Trophoblast cell (in vitro differentiated cells and primary cell): Measurements from ENCODE around the gene MAGEB3.

Experiments
- DNase-seq, 2 donors: peaks; one replicate each; pipeline ENCODE4 v3.0.0-alpha.2; 2016
- H2AFZ ChIP-seq: 2 replicates; pipeline ENCODE4 v1.6.1; 2013; ENCODE audit warnings: low read length, moderate library complexity, mild to moderate bottlenecking; ENCODE audit not compliant: insufficient read depth, poor library complexity
- H2AK5ac ChIP-seq: 2 replicates; pipeline ENCODE4 v1.6.1; 2013; ENCODE audit warnings: mild to moderate bottlenecking, low read length
- H2BK120ac ChIP-seq: 2 replicates; pipeline ENCODE4 v1.6.1; 2013; ENCODE audit warnings: low read length, mild to moderate bottlenecking, moderate library complexity; ENCODE audit not compliant: insufficient read depth, poor library complexity
- H2BK12ac ChIP-seq: 2 replicates; pipeline ENCODE4 v1.6.1; 2013; ENCODE audit warnings: mild to moderate bottlenecking, low read length, moderate library complexity
- H2BK5ac ChIP-seq: 2 replicates; pipeline ENCODE4 v1.6.1; 2013; ENCODE audit warnings: low read length, low read depth, moderate library complexity, mild to moderate bottlenecking; ENCODE audit not compliant: poor library complexity
- H3K14ac ChIP-seq: 2 replicates; pipeline ENCODE4 v1.6.1; 2013; ENCODE audit warnings: mild to moderate bottlenecking, low read length
- H3K18ac ChIP-seq: 2 replicates; pipeline ENCODE4 v1.6.1; 2013; ENCODE audit warnings: mild to moderate bottlenecking, low read length
- H3K23ac ChIP-seq: 2 replicates; pipeline ENCODE4 v1.6.1; 2013; ENCODE audit warnings: low read length
- H3K27ac ChIP-seq: 2 replicates; pipeline ENCODE4 v1.5.1; 2013; ENCODE audit warnings: low read depth, mild to moderate bottlenecking, inconsistent platforms, low read length, moderate library complexity
- H3K27me3 ChIP-seq: 2 replicates; pipeline ENCODE4 v1.6.1; 2013; ENCODE audit warnings: inconsistent platforms, mild to moderate bottlenecking, low read length, moderate library complexity; ENCODE audit not compliant: insufficient read depth
- H3K36me3 ChIP-seq, 2 experiments: 1 replicate in 1 of 2; 2 replicates in 1 of 2; pipeline ENCODE4 v1.6.1; 2013; ENCODE audit warnings: low read length in 2 of 2, mild to moderate bottlenecking in 2 of 2, moderate library complexity in 1 of 2; ENCODE audit not compliant: insufficient read depth in 2 of 2, control insufficient read depth in 1 of 2
- H3K4ac ChIP-seq: 2 replicates; pipeline ENCODE4 v1.6.1; 2013; ENCODE audit warnings: low read depth, mild to moderate bottlenecking, low read length, moderate library complexity
- H3K4me1 ChIP-seq, 2 experiments: 1 replicate in 1 of 2; 2 replicates in 1 of 2; pipeline ENCODE4 v1.6.1; 2013; ENCODE audit warnings: low read length in 2 of 2, mild to moderate bottlenecking in 2 of 2, moderate library complexity in 1 of 2; ENCODE audit not compliant: insufficient read depth in 2 of 2, control insufficient read depth in 1 of 2
- H3K4me2 ChIP-seq: 2 replicates; pipeline ENCODE4 v1.6.1; 2013; ENCODE audit warnings: inconsistent platforms, mild to moderate bottlenecking, low read length, moderate library complexity
- H3K4me3 ChIP-seq: 2 replicates; pipeline ENCODE4 v1.5.1; 2013; ENCODE audit warnings: mild to moderate bottlenecking, low read depth, low read length, inconsistent platforms
- H3K79me1 ChIP-seq: one replicate; pipeline ENCODE4 v1.6.1; 2013; ENCODE audit warnings: low read length
- H3K79me2 ChIP-seq: 2 replicates; pipeline ENCODE4 v1.6.1; 2013; ENCODE audit warnings: low read length, mild to moderate bottlenecking; ENCODE audit not compliant: control insufficient read depth, insufficient read depth, poor library complexity
- H3K9ac ChIP-seq: 2 replicates; pipeline ENCODE4 v1.6.1; 2013; ENCODE audit warnings: mild to moderate bottlenecking, low read length
- H3K9me3 ChIP-seq: 2 replicates; pipeline ENCODE4 v1.6.1; 2013; ENCODE audit warnings: low read depth, mild to moderate bottlenecking, control low read depth, inconsistent platforms, low read length; ENCODE audit not compliant: insufficient read depth
- H4K12ac ChIP-seq: 2 replicates; pipeline ENCODE4 v1.6.1; 2013; ENCODE audit warnings: low read depth, mild to moderate bottlenecking, low read length, moderate library complexity
- H4K8ac ChIP-seq: 2 replicates; pipeline ENCODE4 v1.6.1; 2013; ENCODE audit warnings: low read depth, mild to moderate bottlenecking, low read length, moderate library complexity
- H4K91ac ChIP-seq: one replicate; pipeline ENCODE4 v1.6.1; 2013; ENCODE audit warnings: low read depth, mild to moderate bottlenecking, low read length, moderate library complexity
- WGBS: extraction: QIAGEN DNeasy Blood & Tissue Kit; methylation state at CpG from one replicate; pipeline ENCODE4 v1.1.7; 2013; ENCODE audit warnings: missing lambda C conversion rate; ENCODE audit not compliant: insufficient read length, insufficient coverage; ENCODE audit errors: extremely low coverage; 5-methylcytosine and 5-hydroxymethylcytosine counted together

Gene MAGEB3

GRCh38 chrX:30217465-30217864 lies 13.0 kb upstream of the MAGEB3 start:
- Histone ChIP-seq H3K4ac (no peak overlapping the region), H2AFZ (no peak overlapping the region), H3K9me3 (no peaks in the 10 kb centered on the region), H3K79me2 (no peaks in the 10 kb centered on the region), H2BK5ac (no peak overlapping the region), H3K23ac (no peak overlapping the region), H2BK12ac (no peak overlapping the region), H3K4me2 (no peak overlapping the region), H3K79me1 (no peaks in the 10 kb centered on the region), H4K8ac (no peak overlapping the region), H3K18ac (no peak overlapping the region), H4K91ac (no peak overlapping the region), H2AK5ac (no peak overlapping the region), H2BK120ac (no peak overlapping the region), H3K36me3 (no peaks in the 10 kb centered on the region), H3K27me3 (no peaks in the 10 kb centered on the region), H3K4me1 (no peaks in the 10 kb centered on the region), H3K27ac (no peak overlapping the region), H3K4me3 (no peak overlapping the region), H3K14ac (no peak overlapping the region), H3K9ac (no peak overlapping the region), H4K12ac (no peak overlapping the region)
- WGBS, result no CpG with 5 or more reads among the region's 1 CpG
- no peak for DNase-seq

GRCh38 chrX:30219372-30219771 lies 11.1 kb upstream of the MAGEB3 start:
- no peak overlapping the region for H3K4me2 ChIP-seq
- H4K12ac ChIP-seq, result no peak overlapping the region
- no peak overlapping the region for H2BK12ac ChIP-seq
- no peak for DNase-seq
- H2BK5ac ChIP-seq, result no peak overlapping the region
- no peak overlapping the region for H3K9ac ChIP-seq
- no peaks in the 10 kb centered on the region for H3K27me3 ChIP-seq
- no peak overlapping the region for H3K23ac ChIP-seq
- no peaks in the 10 kb centered on the region for H3K9me3 ChIP-seq
- no peak overlapping the region for H3K14ac ChIP-seq
- H3K36me3 ChIP-seq, result no peaks in the 10 kb centered on the region
- H3K18ac ChIP-seq, result no peak overlapping the region
- no peaks in the 10 kb centered on the region for H3K79me1 ChIP-seq
- H3K4ac ChIP-seq, result no peak overlapping the region
- no peaks in the 10 kb centered on the region for H3K79me2 ChIP-seq
- no peak overlapping the region for H3K4me3 ChIP-seq
- H4K8ac ChIP-seq, result no peak overlapping the region
- no peak overlapping the region for H2AK5ac ChIP-seq
- no peak overlapping the region for H4K91ac ChIP-seq
- no peak overlapping the region for H2BK120ac ChIP-seq
- WGBS, result no CpG with 5 or more reads among the region's 4 CpGs
- H3K4me1 ChIP-seq, result no peaks in the 10 kb centered on the region
- H3K27ac ChIP-seq, result no peak overlapping the region
- H2AFZ ChIP-seq, result no peak overlapping the region

- Histone ChIP-seq H3K18ac (no peak overlapping the region), H2AK5ac (no peak overlapping the region), H3K14ac (no peak overlapping the region), H3K9me3 (no peaks in the 10 kb centered on the region), H4K91ac (no peak overlapping the region), H3K4me3 (no peak overlapping the region), H2BK12ac (no peak overlapping the region), H3K79me2 (no peaks in the 10 kb centered on the region), H3K4me2 (no peak overlapping the region), H3K23ac (no peak overlapping the region), H3K9ac (no peak overlapping the region), H2BK5ac (no peak overlapping the region), H3K27me3 (no peaks in the 10 kb centered on the region), H3K4me1 (no peaks in the 10 kb centered on the region), H3K27ac (no peak overlapping the region), H3K4ac (no peak overlapping the region), H4K12ac (no peak overlapping the region), H3K36me3 (no peaks in the 10 kb centered on the region), H2AFZ (no peak overlapping the region), H4K8ac (no peak overlapping the region), H3K79me1 (no peaks in the 10 kb centered on the region), H2BK120ac (no peak overlapping the region)
- no CpG with 5 or more reads among the region's 5 CpGs for WGBS
- DNase-seq, result peak; percentile 1 to 33
These were observed 9.8 kb upstream of the MAGEB3 start for GRCh38 chrX:30220661-30221060.

- Histone ChIP-seq H3K79me2 (no peaks in the 10 kb centered on the region), H4K91ac (no peak overlapping the region), H4K12ac (no peak overlapping the region), H3K14ac (no peak overlapping the region), H2BK5ac (no peak overlapping the region), H3K4me1 (no peaks in the 10 kb centered on the region), H2AK5ac (no peak overlapping the region), H2BK120ac (no peak overlapping the region), H3K27me3 (no peaks in the 10 kb centered on the region), H3K4ac (no peak overlapping the region), H3K36me3 (no peaks in the 10 kb centered on the region), H2AFZ (no peak overlapping the region), H3K27ac (no peak overlapping the region), H3K23ac (no peak overlapping the region), H3K4me3 (no peak overlapping the region), H3K18ac (no peak overlapping the region), H3K4me2 (no peak overlapping the region), H3K9me3 (no peaks in the 10 kb centered on the region), H2BK12ac (no peak overlapping the region), H3K9ac (no peak overlapping the region), H4K8ac (no peak overlapping the region), H3K79me1 (no peaks in the 10 kb centered on the region)
- WGBS, result no CpG with 5 or more reads among the region's 2 CpGs
- no peak for DNase-seq
These were observed 5.9 kb upstream of the MAGEB3 start for GRCh38 chrX:30224536-30224935.
